SU-DHL-6 (cell line): Measurements from ENCODE around the gene CEP63.

ENCODE experiments used
- H2AFZ ChIP-seq: fragments of 200-600 bp; sonication (generic); 2 replicates; pipeline ENCODE4 v1.6.1; 2014; ENCODE audit warnings: low read depth, mild to moderate bottlenecking, moderate library complexity, mixed read lengths, antibody characterized with exemption, low read length; ENCODE audit not compliant: severe bottlenecking
- H3F3A ChIP-seq: fragments of 200-600 bp; shearing (Covaris generic); 2 replicates; pipeline ENCODE4 v1.6.0; 2016; ENCODE audit warnings: antibody characterized with exemption, mild to moderate bottlenecking; ENCODE audit not compliant: insufficient read depth
- H3K27ac ChIP-seq: fragments of 200-600 bp; sonication (generic); 2 replicates; pipeline ENCODE4 v1.5.1; 2016; ENCODE audit warnings: low read depth, mild to moderate bottlenecking, low read length, moderate library complexity, mixed read lengths
- H3K27me3 ChIP-seq: fragments of 200-600 bp; sonication (generic), shearing (Covaris generic); 2 replicates; pipeline ENCODE4 v1.6.0; 2014; ENCODE audit warnings: mild to moderate bottlenecking, low read length
- H3K36me3 ChIP-seq: fragments of 200-600 bp; sonication (generic); 2 replicates; pipeline ENCODE4 v1.6.1; 2014; ENCODE audit warnings: mild to moderate bottlenecking, low read length, mixed read lengths
- H3K4me2 ChIP-seq: fragments of 300-600, 200-600 bp; shearing (Covaris generic), sonication (generic); 2 replicates; pipeline ENCODE4 v1.6.0; 2014; ENCODE audit warnings: low read length, low read depth, mild to moderate bottlenecking; ENCODE audit not compliant: poor library complexity, severe bottlenecking
- H3K4me3 ChIP-seq: fragments of 200-600 bp; sonication (generic); 2 replicates; pipeline ENCODE4 v1.5.1; 2014; ENCODE audit warnings: antibody characterized with exemption, low read length, mild to moderate bottlenecking, mixed read lengths; ENCODE audit not compliant: insufficient read depth, poor library complexity, severe bottlenecking
- H3K79me2 ChIP-seq: fragments of 200-600 bp; sonication (generic); 2 replicates; pipeline ENCODE4 v1.6.1; 2014; ENCODE audit warnings: mild to moderate bottlenecking, low read length, moderate library complexity; ENCODE audit not compliant: insufficient read depth
- H3K9ac ChIP-seq: fragments of 200-600 bp; sonication (generic); 2 replicates; pipeline ENCODE4 v1.7.0; 2014; ENCODE audit warnings: mild to moderate bottlenecking, low read length
- H3K9me2 ChIP-seq: fragments of 200-600 bp; sonication (generic); replicated peaks from 2 replicates; pipeline ENCODE4 v1.6.1; 2014; ENCODE audit warnings: low read length; ENCODE audit not compliant: insufficient read depth
- H3K9me3 ChIP-seq: fragments of 200-600 bp; sonication (generic); 2 replicates; pipeline ENCODE4 v1.6.1; 2014; ENCODE audit warnings: low read length, mixed read lengths; ENCODE audit not compliant: insufficient read depth
- H4K20me1 ChIP-seq: fragments of 200-600 bp; sonication (generic); 2 replicates; pipeline ENCODE4 v1.6.1; 2014; ENCODE audit warnings: low read depth, mild to moderate bottlenecking, antibody characterized with exemption, low read length, moderate library complexity, mixed read lengths
- CTCF ChIP-seq: fragments of 200-600 bp; sonication (generic); IDR thresholded peaks from one replicate; pipeline ENCODE4 v1.5.1; 2017; ENCODE audit warnings: antibody characterized with exemption, mild to moderate bottlenecking, low read length, moderate library complexity; ENCODE audit not compliant: insufficient read depth, poor library complexity, severe bottlenecking
- EZH2phosphoT487 ChIP-seq: fragments of 200-600 bp; sonication (generic), shearing (Covaris generic); conservative IDR thresholded peaks from 2 replicates; pipeline ENCODE4 v1.6.1; 2018; ENCODE audit warnings: mild to moderate bottlenecking, antibody characterized with exemption, low read length, moderate library complexity, mixed read lengths

CEP63 gene

DNA sequence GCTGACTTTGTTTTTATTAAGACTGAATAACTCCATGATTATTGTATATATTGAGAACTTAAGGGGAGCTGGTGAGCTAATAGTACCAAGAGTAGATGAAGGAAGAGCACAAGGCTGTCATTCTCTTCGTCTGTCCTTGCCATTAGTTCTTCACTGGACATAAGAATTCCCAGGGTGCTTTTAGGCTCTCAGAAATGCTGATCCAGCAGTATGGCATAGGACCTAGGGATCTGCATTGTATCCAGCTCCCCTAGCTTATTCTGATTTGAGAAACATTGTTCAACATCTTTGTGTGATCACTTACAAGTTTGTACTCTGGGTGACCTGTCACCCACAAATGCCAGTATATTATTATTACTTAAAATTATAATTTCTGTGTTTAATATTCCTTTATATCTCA, 47.6 kb downstream of the CEP63 start:
- H3K27me3 ChIP-seq: no peaks in the 10 kb centered on the region
- peaks cover 10% of the 10 kb centered on the region; the same call in 1 of the 2 replicates for H3K36me3 ChIP-seq
- H3K9me3 ChIP-seq: no peaks in the 10 kb centered on the region
- no peak overlapping the region for H3K4me3 ChIP-seq
- H4K20me1 ChIP-seq: no peaks in the 10 kb centered on the region
- no peaks in the 10 kb centered on the region for H3F3A ChIP-seq
- H3K9me2 ChIP-seq: no peaks in the 10 kb centered on the region
- no peaks in the 10 kb centered on the region for H3K79me2 ChIP-seq
- no peak overlapping the region for H3K9ac ChIP-seq
- TF ChIP-seq CTCF: no peak
- no peak for TF ChIP-seq EZH2phosphoT487
- no peak overlapping the region for H3K4me2 ChIP-seq
- no peak overlapping the region for H3K27ac ChIP-seq
- no peak overlapping the region for H2AFZ ChIP-seq

DNA sequence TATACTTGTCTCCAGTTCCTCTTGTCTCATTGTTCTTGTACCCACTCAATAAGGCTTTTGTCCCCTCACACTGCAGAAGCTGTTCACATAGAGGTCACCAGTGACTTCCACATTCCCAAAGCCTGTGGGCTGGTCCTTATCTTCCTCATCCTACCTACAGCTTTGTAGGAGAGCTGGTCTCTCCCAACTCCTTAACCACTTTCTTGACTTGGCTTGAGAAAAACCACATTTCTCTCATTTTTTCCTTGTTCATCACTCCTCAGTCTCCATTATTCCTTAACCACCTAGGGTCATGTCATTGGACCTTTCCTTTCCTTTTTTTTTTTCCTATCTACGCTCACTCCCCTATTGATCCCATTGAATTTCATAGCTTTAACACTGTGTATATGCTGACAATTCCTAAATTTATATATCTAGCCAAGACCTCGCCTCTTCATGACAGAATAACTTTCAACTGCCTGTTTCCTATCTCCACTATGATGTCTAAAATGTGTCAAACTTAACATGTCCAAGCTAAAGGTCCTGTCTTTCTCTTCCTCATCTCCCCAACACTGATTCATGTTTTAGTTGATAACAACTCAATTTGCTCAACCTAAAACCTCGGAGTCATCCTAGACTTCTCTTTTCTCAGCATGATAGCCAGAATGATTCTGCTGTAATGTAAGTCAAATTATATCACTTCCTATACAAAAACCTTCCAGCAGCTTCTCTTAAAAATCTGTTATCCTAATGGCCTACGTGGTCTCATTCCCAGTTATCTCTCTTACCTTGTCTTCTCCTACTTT, 49.5 kb downstream of the CEP63 start:
- no peaks in the 10 kb centered on the region for H3K27me3 ChIP-seq
- no peak overlapping the region for H2AFZ ChIP-seq
- H3K4me3 ChIP-seq: no peak overlapping the region
- H3K27ac ChIP-seq: no peak overlapping the region
- no peaks in the 10 kb centered on the region for H3K9me3 ChIP-seq
- no peaks in the 10 kb centered on the region for H3K9me2 ChIP-seq
- TF ChIP-seq EZH2phosphoT487 (no peak), CTCF (no peak)
- no peaks in the 10 kb centered on the region for H3F3A ChIP-seq
- H3K9ac ChIP-seq: no peak overlapping the region
- H3K4me2 ChIP-seq: no peak overlapping the region
- no peaks in the 10 kb centered on the region for H3K79me2 ChIP-seq
- H4K20me1 ChIP-seq: no peaks in the 10 kb centered on the region
- H3K36me3 ChIP-seq: peaks cover 15% of the 10 kb centered on the region; the same call in 1 of the 2 replicates

GRCh38 chr3:134536781-134537180, 50.9 kb downstream of the CEP63 start:
- H3K9me3 ChIP-seq: no peaks in the 10 kb centered on the region
- no peak overlapping the region for H3K4me2 ChIP-seq
- no peaks in the 10 kb centered on the region for H4K20me1 ChIP-seq
- no peaks in the 10 kb centered on the region for H3F3A ChIP-seq
- no peaks in the 10 kb centered on the region for H3K27me3 ChIP-seq
- H3K4me3 ChIP-seq: no peak overlapping the region
- no peaks in the 10 kb centered on the region for H3K79me2 ChIP-seq
- no peak overlapping the region for H3K27ac ChIP-seq
- H3K36me3 ChIP-seq: peaks cover 15% of the 10 kb centered on the region; the same call in 1 of the 2 replicates
- TF ChIP-seq EZH2phosphoT487 (no peak), CTCF (no peak)
- H3K9me2 ChIP-seq: no peaks in the 10 kb centered on the region
- H2AFZ ChIP-seq: no peak overlapping the region
- H3K9ac ChIP-seq: no peak overlapping the region
